HG03108 (cell line): ENCODE results near the gene ALDH1L2.

Source experiments
- ATAC-seq: cut with Tn5 transposase; IDR thresholded peaks from one replicate; pipeline ENCODE4 v1.9.1; 2021; ENCODE audit warnings: moderate library complexity; ENCODE audit not compliant: unreplicated experiment

The ALDH1L2 gene

DNA sequence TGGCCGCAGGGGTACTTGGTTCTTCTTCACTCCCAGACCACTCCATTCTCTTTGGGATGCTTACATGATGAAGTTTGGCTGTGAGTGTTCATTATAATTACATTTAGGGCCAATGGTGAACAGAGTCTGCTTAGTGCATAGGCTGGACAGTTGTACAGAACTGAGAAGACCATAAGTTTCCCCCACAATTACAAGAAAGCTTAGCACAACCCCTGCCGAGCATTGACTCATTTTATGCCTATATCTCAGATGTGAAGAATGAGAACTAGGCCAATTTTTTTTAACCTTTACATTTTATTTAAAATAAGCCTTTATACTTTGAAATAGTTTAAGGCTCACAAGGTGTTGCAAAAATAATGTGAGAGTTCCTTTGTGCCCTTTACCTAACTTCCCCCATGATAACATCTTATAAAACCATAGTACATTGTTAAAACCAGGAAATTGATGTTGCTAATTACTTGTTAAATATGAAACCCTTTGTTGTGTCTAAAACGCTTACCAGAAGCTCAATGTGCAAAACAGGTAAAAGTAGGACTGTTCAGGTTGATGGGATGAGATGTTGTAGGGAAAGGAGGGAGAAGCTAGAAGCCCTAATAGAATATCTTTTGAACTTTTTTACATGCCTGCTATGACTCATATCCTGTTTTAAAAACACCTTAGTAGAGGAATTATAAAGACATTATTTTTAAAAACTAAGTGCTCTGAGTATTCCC, 47.2 kb downstream of the ALDH1L2 start:
- ATAC-seq, result no peak

DNA sequence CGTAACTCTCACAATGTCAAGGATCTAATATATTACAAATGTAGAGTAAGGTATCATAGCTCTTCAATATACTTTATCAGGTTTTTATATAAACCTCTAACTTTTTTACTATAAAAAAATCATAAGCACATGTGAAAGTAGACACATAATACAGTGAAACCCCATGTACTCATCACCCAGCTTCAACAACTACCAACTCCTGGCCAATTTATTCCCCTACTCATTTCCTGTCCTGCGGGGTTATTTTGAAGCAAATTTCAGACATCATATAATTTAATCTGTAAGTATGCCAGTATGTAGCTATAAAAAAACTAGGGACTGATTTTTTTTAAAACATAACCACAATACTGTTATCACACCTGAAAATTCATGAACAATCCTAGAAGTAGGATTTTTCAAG, 50.4 kb downstream of the ALDH1L2 start:
- ATAC-seq, result no peak

GRCh38 chr12:105032703-105033357, 51.4 kb downstream of the ALDH1L2 start:
- no peak for ATAC-seq

DNA sequence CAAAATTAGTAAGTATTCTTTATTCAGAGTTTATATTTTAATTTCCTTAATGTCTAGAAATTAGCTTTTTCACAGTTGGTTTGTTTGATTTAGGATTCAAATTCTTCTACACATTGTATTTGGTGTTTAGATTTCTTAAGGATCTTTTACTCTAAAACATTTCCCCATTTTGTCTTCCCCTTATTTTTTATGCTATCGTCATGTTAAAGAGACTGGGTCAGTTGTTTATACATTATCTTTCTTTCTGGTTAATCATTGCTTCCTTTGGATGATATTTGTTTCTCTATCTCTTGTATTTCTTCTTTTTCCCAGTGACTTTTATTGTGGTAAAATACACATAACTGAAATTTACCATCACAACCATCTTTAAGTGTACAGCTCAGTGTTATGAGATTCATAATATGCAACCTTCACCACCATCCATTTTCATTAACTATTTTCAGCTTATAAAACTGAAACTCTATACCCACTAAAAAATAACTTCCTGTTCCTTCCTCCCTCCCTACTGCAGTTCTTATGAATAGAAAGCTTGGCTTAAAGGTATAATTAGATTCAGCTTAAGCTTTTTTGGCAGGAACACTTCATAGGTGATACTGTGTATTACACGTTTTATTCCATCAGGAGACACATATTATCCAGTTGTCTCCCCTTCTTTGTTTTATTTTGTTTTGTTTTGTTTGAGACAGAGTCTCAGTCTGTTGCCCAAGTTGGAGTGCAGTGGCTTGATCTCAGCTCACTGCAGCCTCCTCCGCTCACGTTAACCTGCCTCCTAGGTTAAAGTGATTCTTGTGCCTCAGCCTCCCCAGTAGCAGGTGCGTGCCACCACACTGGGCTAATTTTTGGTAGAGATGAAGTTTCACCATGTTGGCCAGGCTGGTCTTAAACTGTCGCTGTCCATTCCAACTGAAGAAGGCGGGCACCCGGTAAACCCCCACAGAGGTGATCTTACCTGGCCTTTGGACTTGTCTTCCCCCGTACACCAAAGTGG, 53.1 kb downstream of the ALDH1L2 start:
- ATAC-seq, result peak; percentile 80

- no peak for ATAC-seq
These were observed 57.8 kb downstream of the ALDH1L2 start for GRCh38 chr12:105026411-105026810.

DNA sequence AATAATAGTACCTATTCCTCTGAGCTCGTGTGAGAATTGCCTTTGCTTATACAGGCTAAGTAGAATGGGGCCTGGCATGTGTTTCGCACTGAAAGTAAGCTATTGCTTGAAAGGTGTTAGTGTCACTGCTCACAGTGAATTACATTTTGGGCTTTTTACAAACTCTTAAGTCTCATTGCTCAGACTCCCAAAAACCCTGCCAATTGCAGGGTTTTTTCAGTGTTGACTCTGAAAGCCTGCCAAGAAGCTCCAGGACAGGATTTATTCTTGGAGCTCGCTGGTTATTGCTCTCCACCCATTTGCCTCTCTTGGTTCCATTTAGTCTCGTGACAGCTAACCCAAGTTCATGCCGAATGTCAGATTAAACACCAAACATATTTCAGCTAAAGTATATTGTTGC, 58.4 kb downstream of the ALDH1L2 start:
- no peak for ATAC-seq

DNA sequence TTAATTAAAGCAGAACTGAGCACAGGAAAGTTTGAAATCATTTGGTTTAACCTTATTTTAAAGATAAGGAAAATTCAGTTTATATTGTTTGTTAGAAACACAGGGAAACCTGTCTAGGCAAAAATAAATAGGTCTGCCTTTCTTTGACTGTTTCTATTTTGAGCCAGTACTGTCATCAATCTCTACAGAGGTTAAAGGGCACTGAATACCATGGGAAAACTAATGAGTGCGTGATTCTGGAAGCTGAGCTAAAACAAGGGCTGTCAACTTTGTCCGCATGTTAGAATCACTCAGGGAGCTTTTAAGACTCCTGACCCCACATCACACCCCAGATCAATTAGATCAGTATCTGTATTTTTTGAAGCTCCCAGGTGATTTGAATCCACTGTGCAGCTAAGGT, 59.3 kb downstream of the ALDH1L2 start:
- no peak for ATAC-seq

GRCh38 chr12:105020241-105020962, 63.9 kb downstream of the ALDH1L2 start:
- ATAC-seq, result no peak

- no peak for ATAC-seq
These were observed 65.5 kb downstream of the ALDH1L2 start for GRCh38 chr12:105018776-105019175.

GRCh38 chr12:105018012-105018411, 66.2 kb downstream of the ALDH1L2 start:
- no peak for ATAC-seq

- ATAC-seq, result no peak
These were observed 68.7 kb downstream of the ALDH1L2 start for GRCh38 chr12:105015543-105015942.

DNA sequence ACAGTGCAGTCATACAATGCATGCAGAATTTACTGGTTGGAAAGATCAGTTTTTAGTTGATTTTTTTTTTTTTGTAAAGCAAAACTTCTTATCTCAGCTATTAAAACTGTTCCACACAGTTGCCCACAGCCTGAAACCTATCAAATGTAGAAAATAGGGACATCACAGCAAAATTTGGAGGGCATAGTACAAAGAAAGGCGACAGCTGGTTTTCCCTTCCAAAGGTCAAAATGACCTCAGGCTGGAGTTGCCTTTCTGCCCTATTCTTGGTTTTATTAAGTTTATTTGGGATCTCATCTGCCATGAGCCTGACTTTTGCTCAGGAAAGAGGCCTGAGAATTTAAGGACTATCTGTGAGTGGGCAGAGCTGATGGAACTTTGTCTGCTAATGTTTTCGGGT, 69.7 kb downstream of the ALDH1L2 start:
- ATAC-seq, result no peak

DNA sequence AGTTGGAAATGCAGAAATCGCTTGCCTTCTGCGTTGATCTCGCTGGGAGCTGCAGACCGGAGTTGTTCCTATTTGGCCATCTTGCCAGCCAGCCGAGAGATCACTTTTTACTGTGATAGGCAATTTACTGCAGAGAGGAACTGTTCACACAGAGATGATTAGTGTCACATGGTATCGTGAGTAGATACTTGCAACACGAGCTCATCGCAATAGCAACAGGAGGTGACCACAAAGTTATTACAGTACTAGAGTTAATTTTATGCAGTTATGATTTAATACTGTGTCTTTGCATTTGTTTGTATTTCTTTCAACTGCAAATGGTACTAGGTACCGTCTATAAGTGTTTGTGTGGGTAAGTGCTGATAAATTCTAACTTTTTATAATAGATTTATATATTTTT, 70.4 kb downstream of the ALDH1L2 start:
- no peak for ATAC-seq

DNA sequence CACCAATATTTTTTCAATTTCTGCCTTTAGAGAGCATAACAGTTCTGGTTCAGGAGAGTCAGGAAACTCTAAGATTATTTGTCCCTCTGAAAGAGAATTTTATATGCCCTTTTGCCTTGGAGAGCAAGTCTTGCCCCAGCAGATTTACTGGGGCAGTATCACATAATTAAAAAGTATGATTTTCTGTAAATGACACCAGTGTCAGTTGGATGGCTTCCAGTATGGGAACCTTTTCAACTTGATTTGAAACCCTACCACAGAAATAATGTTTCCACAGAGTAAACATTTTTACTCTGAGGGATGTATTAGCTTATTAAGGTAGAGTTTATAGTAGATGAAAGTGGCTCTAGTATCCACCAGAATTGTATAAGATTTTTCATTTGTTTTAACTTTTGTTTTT, 82.8 kb downstream of the ALDH1L2 start:
- ATAC-seq, result no peak

- ATAC-seq, result no peak
These were observed 84.9 kb downstream of the ALDH1L2 start for GRCh38 chr12:104999347-104999685.

DNA sequence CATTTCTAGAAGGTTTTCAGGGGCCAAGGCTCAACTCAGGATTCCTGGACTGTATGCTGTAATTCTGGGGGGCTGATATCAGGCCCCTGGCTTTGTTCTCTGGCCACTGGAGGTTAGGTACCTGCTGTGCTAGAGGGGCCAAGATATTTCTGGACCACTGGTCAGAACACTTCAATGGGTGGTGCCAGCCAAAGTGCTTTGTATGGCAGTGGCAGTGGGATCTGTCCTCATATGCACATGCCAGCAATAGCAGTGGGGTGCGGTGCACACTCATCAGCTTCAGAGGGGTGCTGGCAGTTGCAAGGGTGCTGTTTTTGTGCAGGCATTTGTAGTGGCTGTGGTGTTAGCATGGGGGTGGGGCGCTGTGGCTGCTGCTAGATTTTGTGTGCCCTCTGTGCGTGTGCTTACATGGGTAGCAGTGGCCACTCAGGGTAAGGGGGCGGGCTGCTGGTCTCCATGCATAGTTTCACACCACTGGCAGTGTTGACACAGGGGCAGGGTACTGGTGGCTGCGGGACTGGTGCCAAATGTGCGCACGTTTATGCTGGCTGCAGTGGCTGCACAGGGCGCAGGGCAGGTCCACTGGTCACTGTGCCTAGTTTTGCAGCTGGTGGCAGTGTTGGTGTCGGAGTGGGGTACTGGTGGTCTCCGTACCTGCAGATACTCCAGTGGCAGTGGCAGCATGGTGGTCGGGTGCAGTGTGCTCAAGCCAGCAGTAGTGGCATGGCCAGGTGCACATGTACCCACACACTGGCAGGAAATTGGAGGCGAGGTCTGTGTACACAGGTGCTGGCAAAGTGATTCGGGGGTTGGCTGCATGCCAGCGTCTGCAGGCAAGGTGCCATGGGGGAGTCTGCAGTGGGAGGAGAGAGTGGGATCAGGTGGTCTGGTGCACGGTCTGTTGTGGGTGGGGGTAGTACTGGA, 85.6 kb downstream of the ALDH1L2 start:
- ATAC-seq, result no peak

- no peak for ATAC-seq
These were observed 86.7 kb downstream of the ALDH1L2 start for GRCh38 chr12:104997541-104997940.

DNA sequence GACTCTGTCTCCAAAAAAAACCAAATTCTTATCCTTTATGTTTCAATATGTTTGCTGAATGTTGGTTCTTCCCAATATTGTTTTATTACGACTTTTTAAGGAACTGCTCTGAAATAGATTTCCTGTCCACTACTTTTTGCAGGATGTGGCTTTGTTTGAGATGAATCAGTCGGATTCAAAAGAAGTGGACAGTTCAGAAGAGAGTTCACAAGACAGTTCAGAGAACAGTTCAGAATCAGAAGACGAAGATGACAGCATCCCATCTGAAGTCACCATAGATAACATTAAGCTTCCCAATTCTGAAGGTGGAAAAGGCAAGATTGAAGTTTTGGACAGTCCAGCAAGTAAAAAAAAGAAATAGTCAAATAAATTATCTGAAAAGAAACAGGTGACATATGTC, 89.9 kb downstream of the ALDH1L2 start:
- ATAC-seq, result no peak

DNA sequence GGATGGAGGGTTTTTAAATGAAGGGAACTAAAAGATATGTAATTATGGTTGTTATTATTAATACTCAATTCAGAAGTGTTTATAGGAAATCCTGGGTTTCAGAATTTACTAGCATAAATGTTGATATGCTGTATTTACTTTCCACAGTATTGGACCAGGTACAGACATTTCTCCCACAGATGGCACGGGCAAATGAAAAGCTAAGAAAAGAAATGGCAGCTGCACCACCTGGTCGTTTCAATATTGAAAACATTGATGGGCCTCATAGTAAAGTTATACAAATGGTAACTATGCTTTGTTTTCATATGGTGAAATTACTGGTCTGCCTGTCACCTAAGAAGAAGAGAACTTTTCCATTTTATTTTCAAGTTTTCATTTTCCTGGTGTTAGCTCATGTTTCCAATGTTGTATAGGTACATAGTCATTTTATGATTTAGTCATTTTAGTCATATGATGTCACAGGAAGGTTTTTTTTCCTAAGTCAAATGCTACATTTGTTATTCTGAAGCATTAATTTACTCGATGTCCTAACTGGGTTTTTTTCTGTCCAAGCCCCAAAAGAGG, 92.6 kb downstream of the ALDH1L2 start:
- ATAC-seq, result no peak

DNA sequence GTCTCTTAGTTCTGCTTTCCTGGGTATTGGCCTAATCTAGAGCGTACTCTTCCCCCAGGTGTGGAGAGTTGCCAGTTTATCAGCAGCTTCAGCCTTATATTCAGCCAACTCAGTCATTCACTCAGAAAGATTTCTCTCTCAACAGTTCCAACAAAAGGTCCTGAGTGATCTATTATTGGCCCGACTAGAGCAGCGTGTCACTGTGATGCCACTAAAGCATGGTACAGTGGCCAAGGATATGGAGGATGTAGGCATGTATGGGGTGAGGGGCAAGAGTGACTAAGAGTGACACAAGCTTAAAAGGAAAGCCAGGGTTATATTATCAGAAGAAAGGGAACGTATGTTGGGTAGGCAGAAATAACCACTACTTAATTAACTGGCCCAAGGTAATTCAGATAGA, 93.3 kb downstream of the ALDH1L2 start:
- no peak for ATAC-seq
